HepG2 (cell line): ENCODE results near the gene SEC23IP. TPM values are rescaled to one million over a fixed set of nuclear protein-coding genes. Genes with fewer than 3 reads are reported as not detected.

Source experiments
- EEA1 ChIP-seq: sonication (generic); formaldehyde crosslinking; IDR thresholded peaks from 2 replicates; pipeline ENCODE4 v1.5.1; 2020; ENCODE audit warnings: mild to moderate bottlenecking, missing genetic modification reagents, borderline replicate concordance
- GABPB1 ChIP-seq: IDR thresholded peaks from 2 replicates; pipeline ENCODE4 v1.6.1; 2016; ENCODE audit warnings: mild to moderate bottlenecking, missing genetic modification reagents, moderate library complexity, missing compliant biosample characterization
- HNF4A ChIP-seq: sonication (generic); formaldehyde crosslinking; IDR thresholded peaks from 2 replicates; pipeline ENCODE4 v1.4.0; 2020; ENCODE audit warnings: missing genetic modification reagents
- KDM5A ChIP-seq: fragments of 200-600 bp; sonication (generic); IDR thresholded peaks from 2 replicates; pipeline ENCODE4 v1.7.0; 2018; ENCODE audit warnings: antibody characterized with exemption, mild to moderate bottlenecking, low read length, borderline replicate concordance
- KLF15 ChIP-seq: sonication (generic); formaldehyde crosslinking; IDR thresholded peaks from 2 replicates; pipeline ENCODE4 v1.8.1; 2023; ENCODE audit warnings: borderline replicate concordance, mild to moderate bottlenecking, inconsistent platforms, missing genetic modification reagents, mixed read lengths
- SP140L ChIP-seq: sonication (generic); formaldehyde crosslinking; IDR thresholded peaks from 2 replicates; pipeline ENCODE4 v1.4.0; 2020; ENCODE audit warnings: missing genetic modification reagents, borderline replicate concordance
- SP2 ChIP-seq: sonication (generic); formaldehyde crosslinking; IDR thresholded peaks from 2 replicates; pipeline ENCODE4 v1.5.1; 2020; ENCODE audit warnings: mild to moderate bottlenecking, missing genetic modification reagents
- ZNF543 ChIP-seq: sonication (generic); formaldehyde crosslinking; IDR thresholded peaks from 2 replicates; pipeline ENCODE4 v1.4.0; 2020; ENCODE audit warnings: mild to moderate bottlenecking, missing genetic modification reagents
- ZNF549 ChIP-seq: sonication (generic); formaldehyde crosslinking; IDR thresholded peaks from 2 replicates; pipeline ENCODE4 v1.5.0; 2020; ENCODE audit warnings: missing genetic modification reagents
- ZNF629 ChIP-seq: sonication (generic); formaldehyde crosslinking; conservative IDR thresholded peaks from 2 replicates; pipeline ENCODE4 v1.5.0; 2020; ENCODE audit warnings: missing genetic modification reagents
- ZNF672 ChIP-seq: sonication (generic); formaldehyde crosslinking; IDR thresholded peaks from 2 replicates; pipeline ENCODE4 v1.8.1; 2022; ENCODE audit warnings: missing genetic modification reagents
- ZSCAN25 ChIP-seq: sonication (generic); formaldehyde crosslinking; IDR thresholded peaks from 2 replicates; pipeline ENCODE4 v1.8.0; 2022; ENCODE audit warnings: mild to moderate bottlenecking, missing genetic modification reagents
- polyA plus RNA-seq, 8 experiments: library from polyadenylated mRNA; depleted of rRNA in 3 of 8; stranded (reverse) in 7 of 8; unstranded in 1 of 8; fragments of >200 nt; fragmentation: Illumina TruSeq in 4 of 8; extraction: Trizol in 4 of 8; gene quantifications; 2 replicates each; pipeline versions ENCODE4 v1.2.1 to v1.2.3, GENCODE V29; 2011 to 2016; ENCODE audit warnings: low read depth in 4 of 8, missing spikeins in 1 of 8, mixed read lengths in 1 of 8; ENCODE audit not compliant: insufficient read depth in 1 of 8
- total RNA-seq, 5 experiments: library from RNA; depleted of rRNA; stranded (reverse); fragments of >200 nt; fragmentation: Illumina TruSeq; extraction: Trizol; gene quantifications; 2 replicates each; pipeline ENCODE4 v1.2.3, GENCODE V29; 2016; ENCODE audit warnings: low read depth in 1 of 5
- TF ChIP-seq, protein P1 (sequence below): sonication (generic); formaldehyde crosslinking; IDR thresholded peaks from 2 replicates; pipeline ENCODE4 v1.4.0; 2020; ENCODE audit warnings: missing genetic modification reagents, mild to moderate bottlenecking, borderline replicate concordance
- TF ChIP-seq, protein P2 (sequence below): sonication (generic); formaldehyde crosslinking; IDR thresholded peaks from 2 replicates; pipeline ENCODE4 v1.4.0; 2020; ENCODE audit warnings: missing genetic modification reagents, mild to moderate bottlenecking, borderline replicate concordance
- TF ChIP-seq, protein P3 (sequence below): sonication (generic); formaldehyde crosslinking; IDR thresholded peaks from 2 replicates; pipeline ENCODE4 v1.5.0; 2020; ENCODE audit warnings: mild to moderate bottlenecking, missing genetic modification reagents, borderline replicate concordance

The SEC23IP gene
- total and polyA plus RNA-seq, 2 of the 13 experiments (the other 11 are each of a cell fraction or from before 2014, with no cell fraction given) = 32.3 to 57.7 TPM

DNA sequence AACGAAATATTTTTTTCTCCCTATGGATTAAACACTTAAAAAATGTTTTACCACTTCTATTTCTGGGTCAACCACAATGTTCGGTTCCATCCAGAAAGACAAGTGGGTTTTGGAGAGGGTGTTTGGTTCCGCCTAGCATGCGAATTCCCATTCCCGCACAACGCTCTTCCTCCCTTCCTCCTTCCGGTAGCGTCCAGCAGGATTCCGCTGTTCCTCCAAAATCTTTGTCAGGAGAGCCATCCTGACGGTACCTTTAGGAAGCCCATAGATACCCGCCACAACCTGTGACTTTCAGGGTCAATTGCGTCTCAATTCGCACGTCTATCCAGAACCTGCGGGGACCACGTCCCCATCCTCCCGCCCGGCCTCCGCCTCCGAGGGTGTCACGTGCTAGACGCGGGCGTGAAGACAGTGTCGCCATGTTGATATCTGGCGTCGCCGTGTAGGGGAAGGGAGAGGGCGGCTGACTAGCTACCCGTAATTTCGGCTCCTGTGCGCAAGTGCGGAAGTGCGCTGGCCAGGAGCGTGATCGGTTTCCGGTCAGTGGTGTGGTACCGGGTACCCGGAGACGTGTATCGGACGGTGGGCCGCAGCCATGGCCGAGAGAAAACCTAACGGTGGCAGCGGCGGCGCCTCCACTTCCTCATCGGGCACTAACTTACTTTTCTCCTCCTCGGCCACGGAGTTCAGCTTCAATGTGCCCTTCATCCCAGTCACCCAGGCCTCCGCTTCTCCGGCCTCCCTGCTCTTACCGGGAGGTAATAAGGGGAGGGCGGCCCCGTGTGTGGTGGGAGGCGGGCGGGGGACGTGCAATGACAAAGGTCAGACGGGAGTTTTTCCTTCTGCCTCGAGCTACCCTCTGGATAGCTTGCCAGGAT, at the start of gene SEC23IP (continued):
- TF ChIP-seq KDM5A (peak; percentile 82), ZNF549 (CRISPR knock-in tag) (no peak), ZNF543 (CRISPR knock-in tag) (peak; percentile 59; the same call in 1 of the 2 replicates), ZSCAN25 (CRISPR knock-in tag) (peak; percentile 78; the same call in 1 of the 2 replicates), EEA1 (CRISPR knock-in tag) (no peak), GABPB1 (CRISPR knock-in tag) (peak; percentile 98), SP2 (peak; percentile 55), ZNF629 (CRISPR knock-in tag) (no peak; the same call in 1 of the 2 replicates), SP140L (CRISPR knock-in tag) (no peak), HNF4A (CRISPR knock-in tag) (no peak; the same call in none of the 2 replicates), KLF15 (CRISPR knock-in tag) (peak; percentile 50; the same call in 1 of the 2 replicates), ZNF672 (no peak)
- TF ChIP-seq, protein P1, sequence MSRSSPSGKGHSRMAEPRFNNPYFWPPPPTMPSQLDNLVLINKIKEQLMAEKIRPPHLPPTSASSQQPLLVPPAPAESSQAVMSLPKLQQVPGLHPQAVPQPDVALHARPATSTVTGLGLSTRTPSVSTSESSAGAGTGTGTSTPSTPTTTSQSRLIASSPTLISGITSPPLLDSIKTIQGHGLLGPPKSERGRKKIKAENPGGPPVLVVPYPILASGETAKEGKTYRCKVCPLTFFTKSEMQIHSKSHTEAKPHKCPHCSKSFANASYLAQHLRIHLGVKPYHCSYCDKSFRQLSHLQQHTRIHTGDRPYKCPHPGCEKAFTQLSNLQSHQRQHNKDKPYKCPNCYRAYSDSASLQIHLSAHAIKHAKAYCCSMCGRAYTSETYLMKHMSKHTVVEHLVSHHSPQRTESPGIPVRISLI = no peak
- TF ChIP-seq, protein P2, sequence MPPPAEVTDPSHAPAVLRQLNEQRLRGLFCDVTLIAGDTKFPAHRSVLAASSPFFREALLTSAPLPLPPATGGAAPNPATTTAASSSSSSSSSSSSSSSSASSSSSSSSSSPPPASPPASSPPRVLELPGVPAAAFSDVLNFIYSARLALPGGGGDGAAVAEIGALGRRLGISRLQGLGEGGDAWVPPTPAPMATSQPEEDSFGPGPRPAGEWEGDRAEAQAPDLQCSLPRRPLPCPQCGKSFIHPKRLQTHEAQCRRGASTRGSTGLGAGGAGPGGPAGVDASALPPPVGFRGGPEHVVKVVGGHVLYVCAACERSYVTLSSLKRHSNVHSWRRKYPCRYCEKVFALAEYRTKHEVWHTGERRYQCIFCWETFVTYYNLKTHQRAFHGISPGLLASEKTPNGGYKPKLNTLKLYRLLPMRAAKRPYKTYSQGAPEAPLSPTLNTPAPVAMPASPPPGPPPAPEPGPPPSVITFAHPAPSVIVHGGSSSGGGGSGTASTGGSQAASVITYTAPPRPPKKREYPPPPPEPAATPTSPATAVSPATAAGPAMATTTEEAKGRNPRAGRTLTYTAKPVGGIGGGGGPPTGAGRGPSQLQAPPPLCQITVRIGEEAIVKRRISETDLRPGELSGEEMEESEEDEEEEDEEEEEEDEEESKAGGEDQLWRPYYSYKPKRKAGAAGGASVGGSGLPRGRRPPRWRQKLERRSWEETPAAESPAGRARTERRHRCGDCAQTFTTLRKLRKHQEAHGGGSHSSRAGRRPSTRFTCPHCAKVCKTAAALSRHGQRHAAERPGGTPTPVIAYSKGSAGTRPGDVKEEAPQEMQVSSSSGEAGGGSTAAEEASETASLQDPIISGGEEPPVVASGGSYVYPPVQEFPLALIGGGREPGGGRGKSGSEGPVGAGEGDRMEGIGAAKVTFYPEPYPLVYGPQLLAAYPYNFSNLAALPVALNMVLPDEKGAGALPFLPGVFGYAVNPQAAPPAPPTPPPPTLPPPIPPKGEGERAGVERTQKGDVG (CRISPR knock-in tag) = no peak; the same call in 1 of the 2 replicates
- TF ChIP-seq, protein P3, sequence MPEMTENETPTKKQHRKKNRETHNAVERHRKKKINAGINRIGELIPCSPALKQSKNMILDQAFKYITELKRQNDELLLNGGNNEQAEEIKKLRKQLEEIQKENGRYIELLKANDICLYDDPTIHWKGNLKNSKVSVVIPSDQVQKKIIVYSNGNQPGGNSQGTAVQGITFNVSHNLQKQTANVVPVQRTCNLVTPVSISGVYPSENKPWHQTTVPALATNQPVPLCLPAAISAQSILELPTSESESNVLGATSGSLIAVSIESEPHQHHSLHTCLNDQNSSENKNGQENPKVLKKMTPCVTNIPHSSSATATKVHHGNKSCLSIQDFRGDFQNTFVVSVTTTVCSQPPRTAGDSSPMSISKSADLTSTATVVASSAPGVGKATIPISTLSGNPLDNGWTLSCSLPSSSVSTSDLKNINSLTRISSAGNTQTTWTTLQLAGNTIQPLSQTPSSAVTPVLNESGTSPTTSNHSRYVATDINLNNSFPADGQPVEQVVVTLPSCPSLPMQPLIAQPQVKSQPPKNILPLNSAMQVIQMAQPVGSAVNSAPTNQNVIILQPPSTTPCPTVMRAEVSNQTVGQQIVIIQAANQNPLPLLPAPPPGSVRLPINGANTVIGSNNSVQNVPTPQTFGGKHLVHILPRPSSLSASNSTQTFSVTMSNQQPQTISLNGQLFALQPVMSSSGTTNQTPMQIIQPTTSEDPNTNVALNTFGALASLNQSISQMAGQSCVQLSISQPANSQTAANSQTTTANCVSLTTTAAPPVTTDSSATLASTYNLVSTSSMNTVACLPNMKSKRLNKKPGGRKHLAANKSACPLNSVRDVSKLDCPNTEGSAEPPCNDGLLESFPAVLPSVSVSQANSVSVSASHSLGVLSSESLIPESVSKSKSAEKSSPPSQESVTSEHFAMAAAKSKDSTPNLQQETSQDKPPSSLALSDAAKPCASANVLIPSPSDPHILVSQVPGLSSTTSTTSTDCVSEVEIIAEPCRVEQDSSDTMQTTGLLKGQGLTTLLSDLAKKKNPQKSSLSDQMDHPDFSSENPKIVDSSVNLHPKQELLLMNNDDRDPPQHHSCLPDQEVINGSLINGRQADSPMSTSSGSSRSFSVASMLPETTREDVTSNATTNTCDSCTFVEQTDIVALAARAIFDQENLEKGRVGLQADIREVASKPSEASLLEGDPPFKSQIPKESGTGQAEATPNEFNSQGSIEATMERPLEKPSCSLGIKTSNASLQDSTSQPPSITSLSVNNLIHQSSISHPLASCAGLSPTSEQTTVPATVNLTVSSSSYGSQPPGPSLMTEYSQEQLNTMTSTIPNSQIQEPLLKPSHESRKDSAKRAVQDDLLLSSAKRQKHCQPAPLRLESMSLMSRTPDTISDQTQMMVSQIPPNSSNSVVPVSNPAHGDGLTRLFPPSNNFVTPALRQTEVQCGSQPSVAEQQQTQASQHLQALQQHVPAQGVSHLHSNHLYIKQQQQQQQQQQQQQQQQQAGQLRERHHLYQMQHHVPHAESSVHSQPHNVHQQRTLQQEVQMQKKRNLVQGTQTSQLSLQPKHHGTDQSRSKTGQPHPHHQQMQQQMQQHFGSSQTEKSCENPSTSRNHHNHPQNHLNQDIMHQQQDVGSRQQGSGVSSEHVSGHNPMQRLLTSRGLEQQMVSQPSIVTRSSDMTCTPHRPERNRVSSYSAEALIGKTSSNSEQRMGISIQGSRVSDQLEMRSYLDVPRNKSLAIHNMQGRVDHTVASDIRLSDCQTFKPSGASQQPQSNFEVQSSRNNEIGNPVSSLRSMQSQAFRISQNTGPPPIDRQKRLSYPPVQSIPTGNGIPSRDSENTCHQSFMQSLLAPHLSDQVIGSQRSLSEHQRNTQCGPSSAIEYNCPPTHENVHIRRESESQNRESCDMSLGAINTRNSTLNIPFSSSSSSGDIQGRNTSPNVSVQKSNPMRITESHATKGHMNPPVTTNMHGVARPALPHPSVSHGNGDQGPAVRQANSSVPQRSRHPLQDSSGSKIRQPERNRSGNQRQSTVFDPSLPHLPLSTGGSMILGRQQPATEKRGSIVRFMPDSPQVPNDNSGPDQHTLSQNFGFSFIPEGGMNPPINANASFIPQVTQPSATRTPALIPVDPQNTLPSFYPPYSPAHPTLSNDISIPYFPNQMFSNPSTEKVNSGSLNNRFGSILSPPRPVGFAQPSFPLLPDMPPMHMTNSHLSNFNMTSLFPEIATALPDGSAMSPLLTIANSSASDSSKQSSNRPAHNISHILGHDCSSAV (CRISPR knock-in tag) = no peak
